Astrocyte of the cerebellum (primary cell): ENCODE data around the gene CMIP.

ENCODE experiments used
- DNase-seq: peaks from one replicate; pipeline ENCODE4 v3.0.0-alpha.2; 2011; ENCODE audit warnings: low read depth
- H3K4me3 ChIP-seq: 2 replicates; pipeline ENCODE4 v1.5.1; 2011; ENCODE audit warnings: mild to moderate bottlenecking, low read depth, low read length, moderate library complexity
- CTCF ChIP-seq: IDR thresholded peaks from 2 replicates; pipeline ENCODE4 v1.5.1; 2012; ENCODE audit warnings: low read length, low read depth, moderate library complexity, mild to moderate bottlenecking; ENCODE audit errors: missing control alignments
- in situ Hi-C: cut with HindIII; loops from 2 replicates; pipeline ENCODE4 v1.10.0; 2017; ENCODE audit warnings: low sequenced_read_pairs

Gene CMIP

DNA sequence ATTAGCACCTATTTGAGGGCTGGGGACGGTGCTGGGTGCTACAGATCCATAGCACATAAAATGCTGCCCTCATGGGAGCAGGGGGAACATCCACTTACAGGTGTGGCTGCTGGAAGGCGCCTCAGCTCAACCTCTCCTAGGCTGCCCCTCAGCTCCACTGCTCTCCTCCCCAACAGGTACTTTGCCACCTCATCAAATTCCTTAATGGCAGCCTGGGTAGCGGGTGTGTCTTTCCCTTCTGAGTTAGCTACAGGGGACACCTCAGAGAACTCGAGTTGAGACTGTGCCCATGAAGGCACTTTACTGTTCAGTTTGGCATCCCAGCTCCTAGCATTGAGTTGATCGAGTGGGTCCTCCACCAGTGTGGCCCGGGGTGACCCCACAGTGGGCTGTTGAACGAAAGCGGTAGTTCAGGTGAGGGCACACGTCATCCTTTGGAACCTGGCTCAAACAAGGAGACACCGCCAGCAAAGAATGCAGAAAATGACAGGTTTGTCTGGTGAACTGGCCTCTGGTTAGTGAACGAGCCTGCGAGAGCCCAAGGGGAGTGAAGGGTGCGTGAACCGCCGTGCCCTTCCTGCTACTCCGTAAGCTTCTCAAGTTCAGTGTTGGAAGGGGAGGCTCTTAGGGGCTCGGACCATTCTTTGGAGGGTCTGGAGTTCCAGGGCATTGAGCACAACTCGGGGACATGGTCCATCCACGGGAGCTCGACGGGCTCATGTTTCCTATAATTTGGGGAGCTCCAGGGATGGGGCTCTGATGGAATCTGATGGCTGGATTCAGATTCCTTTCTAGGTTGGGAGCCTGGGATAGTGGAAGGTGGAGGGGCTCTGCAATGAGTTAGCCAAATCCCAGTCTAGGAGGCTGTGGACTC lies 3.5 kb upstream of the CMIP start:
- TF ChIP-seq CTCF, result no peak
- no peak overlapping the region for H3K4me3 ChIP-seq
- in situ Hi-C loops, result no loop called here
- no peak for DNase-seq

DNA sequence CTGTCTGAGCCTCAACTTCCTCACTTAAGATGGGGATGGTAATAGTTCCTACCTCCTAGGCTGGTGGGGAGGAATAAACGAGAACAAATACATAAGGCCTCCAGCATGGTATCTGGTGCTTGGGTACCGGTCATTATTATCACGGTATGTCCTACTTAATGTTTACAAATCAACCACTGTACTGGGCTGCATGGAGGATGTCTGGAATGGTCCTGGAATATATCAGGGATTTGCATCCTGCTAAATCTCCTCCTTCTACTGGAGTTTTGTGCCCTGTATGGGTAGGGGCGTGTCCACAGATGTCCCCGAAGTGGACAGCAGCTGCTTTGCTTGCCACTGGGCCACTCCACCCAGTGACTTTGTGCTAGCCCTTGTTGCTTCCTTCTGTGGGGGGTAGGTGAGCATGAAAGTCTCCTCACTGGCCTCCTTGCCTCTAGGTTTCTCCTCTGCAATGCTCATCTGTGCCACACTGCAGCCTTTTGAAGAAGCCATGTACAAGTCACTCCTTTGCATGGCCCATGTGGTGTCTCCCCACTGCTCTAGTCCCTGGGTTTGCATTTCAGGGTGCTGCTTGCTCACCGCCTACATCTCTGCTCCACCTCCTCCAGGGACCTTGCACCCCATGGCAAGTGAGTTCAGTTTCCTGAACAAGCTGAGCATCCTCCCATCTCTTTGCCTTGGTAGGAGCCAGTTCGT lies 2.2 kb upstream of the CMIP start:
- no peak for DNase-seq
- in situ Hi-C loops, result no loop called here
- TF ChIP-seq CTCF, result no peak
- H3K4me3 ChIP-seq, result no peak overlapping the region

- no peak for TF ChIP-seq CTCF
- in situ Hi-C loops, result no loop called here
- H3K4me3 ChIP-seq, result no peak overlapping the region
- no peak for DNase-seq
These were observed 1.5 kb upstream of the CMIP start for GRCh38 chr16:81442916-81443687.

- TF ChIP-seq CTCF, result no peak
- H3K4me3 ChIP-seq, result peak overlapping the region; percentile 47
- in situ Hi-C loops, result no loop called here
- DNase-seq, result no peak
These were observed 740 bp upstream of the CMIP start for GRCh38 chr16:81443688-81444447.

GRCh38 chr16:81445143-81445961 lies 744 bp downstream of the CMIP start:
- in situ Hi-C loops, result no loop called here
- TF ChIP-seq CTCF, result no peak
- H3K4me3 ChIP-seq, result peak overlapping the region; percentile 86
- DNase-seq, result no peak
